ENCODE measurements around the gene TSPAN18. TPM values are rescaled to one million over a fixed set of nuclear protein-coding genes. Genes with fewer than 3 reads are reported as not detected.

The TSPAN18 gene
- total RNA-seq, 1 experiment from 2014 or later, result 31.5 TPM

DNA sequence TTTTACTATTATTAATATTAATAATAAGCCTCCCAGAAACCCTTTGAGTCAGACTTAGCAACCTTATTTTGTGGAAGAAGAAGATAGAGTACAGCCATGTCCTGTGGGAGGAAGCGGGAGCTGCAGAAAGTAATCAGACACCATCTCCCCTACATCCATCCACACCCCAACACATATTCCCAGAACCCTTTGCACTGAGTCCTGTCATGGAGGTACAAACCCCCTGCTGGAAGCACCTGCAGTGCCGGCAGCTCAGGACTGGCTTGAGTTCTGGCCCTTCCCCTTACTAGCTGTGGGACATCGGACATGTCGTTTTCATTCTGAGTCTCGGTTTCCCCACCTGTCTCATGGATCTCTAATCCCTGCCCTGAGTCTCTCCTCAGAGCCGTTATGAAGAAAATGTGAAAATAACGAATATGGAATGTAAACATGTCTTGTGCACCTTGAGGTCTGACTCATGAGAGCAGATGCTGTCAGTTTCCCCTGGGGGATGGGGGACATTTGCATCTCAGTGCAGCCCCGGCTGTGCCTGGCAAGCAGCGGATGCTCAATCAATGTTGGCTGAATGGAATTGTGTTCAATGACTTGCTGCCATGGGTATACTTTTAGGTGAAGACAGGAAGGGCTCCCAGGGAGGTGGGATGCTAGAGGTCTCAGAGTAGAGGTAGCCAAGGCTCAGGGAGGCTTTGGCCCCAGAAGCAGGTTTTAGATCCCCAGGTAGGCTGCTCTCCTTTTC lies 178.5 kb downstream of the TSPAN18 start:
- H3K27ac ChIP-seq, result no peak overlapping the region
- H3K4me1 ChIP-seq, result peaks cover 16% of the 10 kb centered on the region
- no peaks in the 10 kb centered on the region for H3K9me3 ChIP-seq (replicated peaks)
- H3K36me3 ChIP-seq, result no peaks in the 10 kb centered on the region
- H3K27me3 ChIP-seq, result no peaks in the 10 kb centered on the region
- no peak overlapping the region for H3K4me3 ChIP-seq
- no peak for DNase-seq

DNA sequence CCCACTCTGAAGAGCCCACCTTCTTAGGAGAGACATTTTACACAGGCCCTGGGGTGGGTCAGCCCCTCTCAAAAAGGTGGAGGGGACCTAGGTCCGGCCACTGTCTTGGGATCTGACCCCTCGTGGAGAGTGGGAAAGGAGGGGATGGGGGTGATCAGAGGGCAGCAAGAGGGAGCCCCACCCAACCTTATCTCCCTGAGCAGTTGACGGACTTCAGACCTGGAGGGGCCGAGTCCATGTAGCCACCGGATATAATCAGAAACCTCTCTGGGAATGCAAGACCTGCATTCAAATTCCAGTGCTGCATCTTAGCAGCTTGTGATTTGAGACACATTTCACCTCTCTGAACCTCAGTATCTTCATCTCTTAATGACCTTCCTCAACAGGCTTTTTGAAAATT lies 179.9 kb downstream of the TSPAN18 start:
- Histone ChIP-seq H3K4me1 (peaks cover 18% of the 10 kb centered on the region), H3K4me3 (no peak overlapping the region), H3K27ac (no peak overlapping the region), H3K9me3 (replicated peaks) (no peaks in the 10 kb centered on the region), H3K27me3 (no peaks in the 10 kb centered on the region), H3K36me3 (no peaks in the 10 kb centered on the region)
- DNase-seq, result no peak

DNA sequence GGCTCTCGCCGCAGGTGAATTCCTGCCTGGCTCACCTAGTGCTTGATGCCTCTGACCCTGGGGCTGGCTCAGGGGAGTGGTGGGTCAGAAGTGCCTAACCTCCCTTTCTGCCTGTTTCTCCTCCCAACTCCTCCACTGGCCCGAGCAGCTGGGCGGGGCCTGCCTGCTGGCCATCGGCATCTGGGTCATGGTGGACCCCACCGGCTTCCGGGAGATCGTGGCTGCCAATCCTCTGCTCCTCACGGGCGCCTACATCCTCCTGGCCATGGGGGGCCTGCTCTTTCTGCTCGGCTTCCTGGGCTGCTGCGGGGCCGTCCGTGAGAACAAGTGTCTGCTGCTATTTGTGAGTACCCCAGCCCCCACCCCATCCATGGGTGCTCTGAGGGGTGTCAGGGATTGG lies 182.8 kb downstream of the TSPAN18 start:
- DNase-seq, result no peak
- no peaks in the 10 kb centered on the region for H3K9me3 ChIP-seq (replicated peaks)
- no peak overlapping the region for H3K27ac ChIP-seq
- no peak overlapping the region for H3K4me3 ChIP-seq
- no peaks in the 10 kb centered on the region for H3K27me3 ChIP-seq
- H3K36me3 ChIP-seq, result no peaks in the 10 kb centered on the region
- H3K4me1 ChIP-seq, result peaks cover 12% of the 10 kb centered on the region

DNA sequence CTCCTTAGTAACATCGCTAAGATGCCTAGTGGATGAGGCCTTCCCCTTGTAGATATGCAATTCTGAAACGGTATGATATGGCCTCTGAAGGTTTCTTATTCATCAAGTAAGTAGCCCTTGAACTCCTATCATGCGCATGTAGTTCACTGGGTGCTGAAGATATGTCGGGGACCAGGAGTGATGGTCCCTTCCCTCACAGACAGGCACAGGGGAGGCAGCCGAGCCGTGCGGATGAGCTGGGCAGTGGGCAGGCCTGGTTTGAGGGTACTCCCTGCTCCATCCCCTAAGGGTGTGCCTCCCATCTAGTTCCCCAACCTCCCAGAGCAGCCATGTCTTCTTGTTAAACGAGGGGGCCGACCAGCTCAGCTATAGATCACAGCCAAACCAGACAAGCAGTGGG lies 183.8 kb downstream of the TSPAN18 start:
- Histone ChIP-seq H3K4me3 (no peak overlapping the region), H3K9me3 (replicated peaks) (no peaks in the 10 kb centered on the region), H3K4me1 (peaks cover 2% of the 10 kb centered on the region; the same call in 1 of the 2 replicates), H3K27me3 (no peaks in the 10 kb centered on the region), H3K27ac (no peak overlapping the region), H3K36me3 (no peaks in the 10 kb centered on the region)
- DNase-seq, result no peak

DNA sequence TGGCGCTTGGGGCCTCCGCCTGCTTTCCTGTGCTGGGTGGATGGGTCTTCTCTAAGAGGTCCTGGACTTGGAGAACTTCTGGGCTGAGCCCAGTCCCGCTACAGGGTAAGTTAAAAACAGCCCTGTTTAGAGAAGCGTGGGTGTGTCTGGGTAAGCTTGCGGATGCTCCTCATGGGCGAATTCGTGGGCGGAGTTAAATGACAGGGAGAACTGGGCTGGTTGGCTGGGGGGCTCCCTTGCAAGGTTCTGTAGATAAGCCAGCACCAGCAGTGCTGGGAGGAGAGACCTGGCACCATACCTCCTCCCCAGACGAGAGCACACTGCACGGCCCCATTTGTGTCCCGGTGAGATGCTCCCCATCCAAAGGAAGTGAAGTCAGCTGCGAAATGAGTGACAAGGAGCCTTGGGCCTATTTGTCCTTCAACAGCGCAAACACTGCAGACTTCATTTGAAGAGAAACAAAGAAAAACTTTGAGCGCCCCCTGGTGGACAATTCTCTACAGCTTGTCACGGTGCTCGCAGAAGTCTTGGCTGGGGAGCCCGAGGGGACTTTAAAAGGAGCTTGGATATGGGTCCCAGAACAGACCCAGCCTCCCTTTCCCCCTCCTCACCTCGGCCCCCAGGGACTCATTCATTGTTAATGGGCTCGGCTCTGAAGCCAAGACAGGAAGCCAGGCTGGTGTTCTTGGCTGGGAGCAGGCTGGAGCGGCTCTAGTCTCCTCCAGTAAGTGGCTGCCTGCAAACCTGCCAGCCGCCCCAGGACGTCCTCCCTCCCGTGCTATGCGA lies 184.5 kb downstream of the TSPAN18 start:
- H3K27me3 ChIP-seq, result no peaks in the 10 kb centered on the region
- H3K4me3 ChIP-seq, result no peak overlapping the region
- peak; percentile 86 to 95 for DNase-seq
- H3K27ac ChIP-seq, result no peak overlapping the region
- H3K36me3 ChIP-seq, result no peaks in the 10 kb centered on the region
- H3K9me3 ChIP-seq (replicated peaks), result no peaks in the 10 kb centered on the region
- 0 out of 2 replicates have a peak, but pooled peaks cover 2% of the 10 kb centered on the region for H3K4me1 ChIP-seq

DNA sequence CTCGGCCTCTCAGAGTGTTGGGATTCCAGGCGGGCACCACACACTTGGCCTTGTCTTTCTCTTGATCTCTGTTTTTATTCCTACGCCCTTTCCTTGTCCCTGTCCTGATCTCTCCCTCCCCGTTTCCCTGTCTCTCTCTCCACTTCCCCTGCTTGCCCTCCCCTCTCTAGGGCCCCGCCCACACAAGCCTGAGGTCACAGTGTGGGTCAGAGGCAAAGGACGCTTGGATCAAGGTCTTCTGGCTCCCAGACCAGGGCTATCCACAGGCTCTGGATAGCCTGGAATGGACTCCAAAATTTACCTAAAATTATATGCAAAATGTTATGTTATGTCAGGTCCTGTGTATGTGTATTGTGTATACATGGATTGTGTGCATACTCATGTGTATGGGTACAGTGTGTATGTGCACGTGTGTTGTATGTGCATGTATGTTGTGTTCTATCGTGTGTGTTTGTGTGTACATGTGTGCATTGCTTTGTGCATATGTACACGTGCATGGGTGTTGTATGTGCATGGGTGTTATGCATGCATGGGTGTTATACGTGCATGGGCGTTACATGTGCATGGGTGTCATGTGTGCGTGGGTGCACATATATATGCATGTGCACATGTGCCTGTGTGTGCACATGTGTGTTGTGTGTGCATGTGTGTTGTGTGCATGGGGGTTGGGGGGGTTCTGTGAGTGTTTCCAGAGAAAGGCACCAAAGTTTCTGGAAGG lies 185.7 kb downstream of the TSPAN18 start:
- Histone ChIP-seq H3K4me1 (0 out of 2 replicates have a peak, but pooled peaks cover 2% of the 10 kb centered on the region), H3K9me3 (replicated peaks) (no peaks in the 10 kb centered on the region), H3K36me3 (no peaks in the 10 kb centered on the region), H3K27me3 (no peaks in the 10 kb centered on the region), H3K27ac (no peak overlapping the region), H3K4me3 (no peak overlapping the region)
- no peak for DNase-seq

DNA sequence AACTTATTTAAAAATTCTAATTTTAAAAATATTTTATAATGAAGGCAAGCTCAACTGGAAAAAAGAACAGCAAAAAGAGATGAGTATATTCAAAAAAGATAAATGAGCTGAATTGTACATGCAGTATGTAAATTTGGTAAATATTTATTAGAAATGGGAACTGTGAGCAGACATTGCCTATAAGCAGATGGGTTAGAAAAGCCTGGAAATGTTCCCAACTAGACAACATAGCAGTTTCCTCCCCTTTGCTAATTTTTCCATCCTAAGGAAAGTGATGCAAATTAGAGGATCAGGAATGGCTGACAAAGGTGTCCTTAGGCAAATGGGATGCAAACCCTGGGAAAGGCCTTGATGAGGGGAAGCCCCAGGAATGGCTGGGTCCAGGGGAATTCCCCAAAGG lies 186.7 kb downstream of the TSPAN18 start:
- no peaks in the 10 kb centered on the region for H3K36me3 ChIP-seq
- H3K27me3 ChIP-seq, result no peaks in the 10 kb centered on the region
- no peak overlapping the region for H3K4me3 ChIP-seq
- 0 out of 2 replicates have a peak, but pooled peaks cover 2% of the 10 kb centered on the region for H3K4me1 ChIP-seq
- no peaks in the 10 kb centered on the region for H3K9me3 ChIP-seq (replicated peaks)
- H3K27ac ChIP-seq, result no peak overlapping the region
- no peak for DNase-seq

DNA sequence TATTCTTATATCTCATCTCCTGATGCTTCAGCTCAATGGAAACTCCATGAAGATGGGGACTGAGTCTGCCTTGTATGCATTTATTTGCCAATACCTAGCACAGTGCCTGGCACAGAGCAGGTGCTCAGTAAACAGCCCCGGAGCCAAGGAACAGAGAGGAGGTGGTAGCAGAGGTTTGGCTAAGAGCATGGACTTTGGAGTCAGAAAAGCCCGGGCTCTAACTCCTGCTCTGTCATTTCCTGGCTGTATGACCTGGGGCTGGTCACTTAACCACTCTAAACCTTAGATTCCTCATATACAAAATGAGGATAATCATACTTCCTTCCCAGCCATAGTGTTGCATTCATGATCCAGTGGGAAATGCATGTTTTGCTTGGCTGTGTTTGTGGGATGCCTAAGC lies 187.3 kb downstream of the TSPAN18 start:
- Histone ChIP-seq H3K4me3 (no peak overlapping the region), H3K9me3 (replicated peaks) (no peaks in the 10 kb centered on the region), H3K4me1 (0 out of 2 replicates have a peak, but pooled peaks cover 2% of the 10 kb centered on the region), H3K27ac (no peak overlapping the region), H3K27me3 (no peaks in the 10 kb centered on the region), H3K36me3 (no peaks in the 10 kb centered on the region)
- DNase-seq, result no peak

DNA sequence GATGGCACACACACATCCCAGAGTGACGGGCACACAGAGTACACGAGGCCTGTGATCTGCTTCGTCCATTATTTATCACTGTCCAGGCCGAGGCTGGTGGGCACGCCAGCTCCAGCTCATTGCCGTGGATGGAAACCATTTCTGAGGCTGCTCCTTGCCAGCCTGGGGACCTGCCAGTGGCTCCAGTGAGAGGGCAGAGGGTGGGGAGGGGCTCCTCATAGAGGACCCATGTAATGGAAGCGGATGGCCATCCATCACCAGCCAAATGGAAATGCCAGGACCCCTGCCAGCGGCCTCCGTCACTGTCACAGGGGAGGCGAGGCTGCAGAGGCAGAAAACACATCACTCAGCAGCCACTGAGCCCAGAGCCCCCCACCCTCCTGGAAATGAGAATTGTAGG lies 188.2 kb downstream of the TSPAN18 start:
- H3K27me3 ChIP-seq, result no peaks in the 10 kb centered on the region
- H3K9me3 ChIP-seq (replicated peaks), result no peaks in the 10 kb centered on the region
- 0 out of 2 replicates have a peak, but pooled peaks cover 2% of the 10 kb centered on the region for H3K4me1 ChIP-seq
- H3K4me3 ChIP-seq, result no peak overlapping the region
- H3K36me3 ChIP-seq, result no peaks in the 10 kb centered on the region
- H3K27ac ChIP-seq, result no peak overlapping the region
- DNase-seq, result no peak

DNA sequence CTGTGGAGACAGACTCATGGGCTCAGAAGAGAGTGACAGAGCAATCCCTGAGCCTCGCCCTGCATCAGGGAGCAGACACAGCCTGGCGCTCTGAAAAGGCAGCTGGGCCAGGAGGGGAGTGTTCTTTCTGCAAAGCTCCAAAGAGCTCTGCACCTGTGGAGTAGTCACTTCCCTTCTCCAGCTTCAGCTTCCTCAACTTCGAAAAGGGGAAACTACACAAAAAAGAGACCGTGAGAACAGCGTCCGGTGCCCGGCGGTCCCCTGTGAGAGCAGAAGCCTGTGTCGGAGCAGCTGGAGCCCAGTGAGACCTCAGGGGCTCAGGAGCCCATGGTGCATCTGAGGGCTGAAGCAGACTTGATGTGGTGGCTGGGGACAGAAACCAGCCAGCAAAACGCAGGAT lies 188.9 kb downstream of the TSPAN18 start:
- Histone ChIP-seq H3K36me3 (0 out of 2 replicates have a peak, but pooled peaks cover 3% of the 10 kb centered on the region), H3K4me1 (0 out of 2 replicates have a peak, but pooled peaks cover 2% of the 10 kb centered on the region), H3K4me3 (no peak overlapping the region), H3K27me3 (no peaks in the 10 kb centered on the region), H3K9me3 (replicated peaks) (no peaks in the 10 kb centered on the region), H3K27ac (no peak overlapping the region)
- DNase-seq, result no peak

DNA sequence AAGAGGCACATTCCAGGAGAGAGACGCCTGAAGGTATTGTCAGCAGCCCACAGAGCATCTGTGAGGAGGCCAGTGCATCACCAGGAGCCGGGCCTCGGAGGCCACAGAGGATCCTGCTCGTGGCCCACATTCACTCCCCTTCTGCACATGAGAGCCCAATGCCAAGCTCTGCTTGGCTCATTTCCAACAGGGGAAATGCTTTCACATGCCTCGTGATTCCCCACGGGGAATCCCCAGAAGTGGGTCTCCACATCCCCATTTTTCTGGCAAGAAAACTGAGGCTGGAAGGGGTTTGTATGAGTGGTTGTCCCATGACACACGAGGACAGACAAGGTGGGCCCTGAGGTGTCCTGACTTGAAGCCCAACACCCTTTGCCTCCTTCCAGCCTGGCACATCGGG lies 189.6 kb downstream of the TSPAN18 start:
- no peak overlapping the region for H3K27ac ChIP-seq
- no peaks in the 10 kb centered on the region for H3K9me3 ChIP-seq (replicated peaks)
- 0 out of 2 replicates have a peak, but pooled peaks cover 3% of the 10 kb centered on the region for H3K36me3 ChIP-seq
- DNase-seq, result no peak
- no peaks in the 10 kb centered on the region for H3K27me3 ChIP-seq
- no peaks in the 10 kb centered on the region for H3K4me1 ChIP-seq
- no peak overlapping the region for H3K4me3 ChIP-seq

DNA sequence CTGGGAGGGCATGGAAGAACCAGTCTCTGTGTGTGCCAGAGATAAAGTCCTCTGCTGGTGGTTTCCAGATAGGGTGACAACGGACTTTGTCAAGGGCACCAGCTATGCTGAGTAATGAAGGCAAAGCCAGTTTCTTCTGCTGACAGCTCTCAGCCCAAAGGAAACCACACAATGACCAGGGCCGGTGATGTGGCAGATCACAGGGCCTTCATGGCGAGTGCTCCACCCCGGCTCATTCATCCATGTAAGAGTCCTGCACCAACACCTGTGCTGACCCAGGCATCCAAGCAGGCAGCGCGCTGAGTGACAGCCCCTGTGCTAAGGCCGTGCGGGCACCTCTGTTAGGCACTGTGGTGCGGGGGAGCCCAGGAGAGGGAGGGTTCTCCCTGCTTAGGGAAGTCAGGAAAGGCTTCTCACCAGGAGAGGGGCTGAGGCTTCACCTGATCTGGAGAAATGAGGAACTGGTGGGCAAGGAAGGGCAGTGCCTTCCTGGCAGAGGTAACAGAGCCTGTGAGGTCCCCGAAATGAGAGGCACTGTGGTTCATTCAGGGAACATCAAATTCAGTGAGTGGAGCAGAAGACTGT lies 190.1 kb downstream of the TSPAN18 start:
- Histone ChIP-seq H3K27me3 (no peaks in the 10 kb centered on the region), H3K4me1 (no peaks in the 10 kb centered on the region), H3K27ac (no peak overlapping the region), H3K4me3 (no peak overlapping the region), H3K9me3 (replicated peaks) (no peaks in the 10 kb centered on the region), H3K36me3 (0 out of 2 replicates have a peak, but pooled peaks cover 3% of the 10 kb centered on the region)
- no peak for DNase-seq

DNA sequence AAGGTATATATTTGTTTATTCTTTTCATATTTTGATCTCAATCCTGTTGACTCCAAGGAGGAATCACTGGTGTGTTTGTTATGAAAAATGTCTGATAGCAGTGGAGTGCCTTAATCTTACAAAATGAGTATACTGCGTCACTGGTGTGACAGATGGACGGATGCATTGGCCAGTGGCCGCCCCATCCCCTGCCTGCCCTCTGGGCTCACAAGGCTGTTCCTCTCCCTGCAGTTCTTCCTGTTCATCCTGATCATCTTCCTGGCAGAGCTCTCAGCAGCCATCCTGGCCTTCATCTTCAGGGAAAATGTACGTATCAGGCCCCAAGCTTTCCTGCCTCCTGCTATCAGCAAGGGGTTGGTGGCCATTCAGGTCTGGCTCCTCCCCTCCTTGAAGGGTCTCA lies 191.0 kb downstream of the TSPAN18 start:
- Histone ChIP-seq H3K4me3 (no peak overlapping the region), H3K27me3 (no peaks in the 10 kb centered on the region), H3K9me3 (replicated peaks) (no peaks in the 10 kb centered on the region), H3K36me3 (0 out of 2 replicates have a peak, but pooled peaks cover 3% of the 10 kb centered on the region), H3K4me1 (no peaks in the 10 kb centered on the region), H3K27ac (no peak overlapping the region)
- DNase-seq, result no peak

DNA sequence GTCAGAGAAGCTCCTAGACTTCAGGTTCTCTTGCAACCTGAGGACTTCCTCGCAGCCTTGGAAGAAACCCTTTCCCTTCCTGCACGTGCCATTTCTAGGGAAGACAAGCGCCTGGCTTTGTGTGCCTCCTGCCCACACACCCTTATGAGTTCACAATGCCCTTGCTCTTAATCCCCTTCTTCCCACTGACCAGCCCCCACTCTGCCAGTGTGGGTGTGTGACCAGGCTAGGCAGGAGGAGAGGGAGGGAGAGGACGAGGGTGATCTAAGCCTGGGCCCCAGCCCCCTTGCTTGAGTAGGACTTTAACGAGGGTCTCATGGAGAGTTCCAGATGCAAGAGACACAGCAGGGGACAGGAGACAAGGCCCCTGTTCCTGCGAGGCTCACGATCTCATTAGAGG lies 193.7 kb downstream of the TSPAN18 start:
- Histone ChIP-seq H3K4me3 (no peak overlapping the region), H3K27me3 (no peaks in the 10 kb centered on the region), H3K9me3 (replicated peaks) (no peaks in the 10 kb centered on the region), H3K27ac (no peak overlapping the region), H3K36me3 (0 out of 2 replicates have a peak, but pooled peaks cover 3% of the 10 kb centered on the region), H3K4me1 (peaks cover under 1% of the 10 kb centered on the region; the same call in 1 of the 2 replicates)
- DNase-seq, result no peak

All from SJCRH30 (cell line).